Measurements from ENCODE around the gene ERN1.
"Not testable (repeated sequence)": the region's sequence is repeated elsewhere in the genome, so short reads cannot be mapped to it uniquely, and the experiment has no call there.

ERN1 gene

DNA sequence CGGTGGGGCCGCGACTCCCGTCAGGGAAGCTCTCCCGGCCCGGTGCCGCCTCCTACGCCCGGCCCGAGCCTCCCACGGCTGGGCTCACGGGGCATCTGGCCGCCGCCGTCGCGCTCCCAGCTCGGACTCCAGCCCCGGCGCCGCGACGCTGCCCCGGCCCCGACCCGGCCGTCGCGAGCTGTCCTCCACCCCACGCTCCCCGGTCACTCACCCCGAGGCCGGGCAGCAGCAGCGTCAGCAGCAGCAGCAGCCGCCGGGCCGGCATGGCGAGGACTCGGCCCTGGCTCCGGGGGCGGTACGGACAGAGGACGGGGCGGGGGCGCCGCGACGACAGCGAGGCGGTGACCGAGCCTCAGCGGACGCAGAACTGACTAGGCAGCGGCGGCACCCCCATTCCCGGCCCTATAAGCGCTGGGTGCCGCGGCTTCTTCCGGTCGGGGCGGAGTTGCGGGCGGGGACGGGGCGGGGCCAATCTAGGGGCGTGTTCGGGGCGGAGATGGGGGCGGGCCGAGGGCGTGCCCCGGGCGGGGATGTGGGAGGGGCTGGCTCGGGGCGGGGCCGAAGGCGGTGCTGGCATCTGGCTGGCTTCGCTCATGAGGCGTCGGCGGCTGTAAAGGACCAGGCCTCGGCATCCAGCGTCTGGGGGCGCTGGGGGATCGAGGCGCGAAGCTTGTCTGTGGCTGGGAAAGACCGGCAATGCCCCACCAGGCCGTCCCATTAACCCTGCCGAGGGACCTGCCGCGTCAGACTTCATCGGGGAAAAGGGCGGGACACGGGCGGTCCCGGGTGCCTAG, at the start of gene ERN1:
TSS of gene ERN1 (minus strand) at position 380 of the 794 bp plus-strand sequence. CDS start at position 265, 115 bp downstream.
- peak; percentile 86 to 88 for DNase-seq (ENCODE audit: low read depth in 2 of 2)

DNA sequence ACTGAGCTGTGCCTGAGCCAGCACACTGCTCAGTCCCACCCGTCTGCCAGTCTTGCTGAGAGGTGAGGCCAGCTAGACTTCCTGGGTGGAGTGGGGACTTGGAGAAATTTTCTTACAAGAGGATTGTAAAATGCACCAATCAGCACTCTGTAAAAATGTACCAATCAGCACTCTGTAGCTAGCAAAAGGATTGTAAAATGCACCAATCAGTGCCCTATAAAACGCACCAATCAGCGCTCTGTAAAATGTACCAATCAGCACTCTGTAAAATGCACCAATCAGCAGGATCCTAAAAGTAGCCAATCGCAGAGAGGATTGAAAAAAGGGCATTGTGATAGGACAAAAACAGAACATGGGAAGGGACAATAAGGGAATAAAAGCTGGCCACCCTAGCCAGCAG, 49.1 kb upstream of the ERN1 start:
- not testable (repeated sequence) for DNase-seq (ENCODE audit: low read depth in 2 of 2)

DNA sequence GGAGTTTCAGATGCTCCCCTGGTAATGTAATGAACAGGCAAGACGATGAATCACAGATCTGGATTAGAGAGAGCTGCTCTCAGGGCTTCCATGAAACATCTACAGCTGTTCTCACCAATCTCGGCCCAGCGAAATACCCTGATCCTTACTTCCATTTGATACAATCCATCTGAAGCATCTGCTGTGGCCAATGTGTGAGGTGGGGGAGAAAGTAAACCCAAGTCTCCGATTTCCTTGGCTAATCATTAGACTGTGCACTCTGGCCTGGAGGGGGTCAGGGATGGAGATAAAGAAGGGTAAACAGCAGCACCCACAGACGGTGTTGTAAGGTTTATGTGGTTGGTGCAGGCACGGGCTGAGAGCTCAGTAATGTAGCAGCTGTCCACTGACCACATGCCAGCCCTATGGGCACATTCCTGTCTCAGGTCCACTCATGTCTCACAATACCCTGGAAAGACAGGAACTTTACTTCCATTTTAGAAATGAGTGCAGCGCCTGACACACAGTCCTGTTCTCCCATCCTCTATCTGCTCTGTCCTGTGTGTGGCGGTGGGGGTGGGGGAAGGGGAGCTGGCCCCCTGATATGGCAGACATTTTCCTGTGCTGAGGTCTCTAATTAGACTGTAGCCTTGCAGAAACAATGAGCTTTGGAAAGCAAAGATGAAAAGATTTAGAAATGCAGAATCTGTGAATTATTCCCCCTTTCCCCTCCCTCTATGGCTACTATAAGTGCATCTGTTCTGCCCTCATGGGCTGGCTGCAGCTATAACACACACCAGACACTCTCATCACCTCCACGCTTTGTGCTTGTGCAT, 48.3 kb upstream of the ERN1 start:
- no peak for DNase-seq (ENCODE audit: low read depth in 2 of 2)

DNA sequence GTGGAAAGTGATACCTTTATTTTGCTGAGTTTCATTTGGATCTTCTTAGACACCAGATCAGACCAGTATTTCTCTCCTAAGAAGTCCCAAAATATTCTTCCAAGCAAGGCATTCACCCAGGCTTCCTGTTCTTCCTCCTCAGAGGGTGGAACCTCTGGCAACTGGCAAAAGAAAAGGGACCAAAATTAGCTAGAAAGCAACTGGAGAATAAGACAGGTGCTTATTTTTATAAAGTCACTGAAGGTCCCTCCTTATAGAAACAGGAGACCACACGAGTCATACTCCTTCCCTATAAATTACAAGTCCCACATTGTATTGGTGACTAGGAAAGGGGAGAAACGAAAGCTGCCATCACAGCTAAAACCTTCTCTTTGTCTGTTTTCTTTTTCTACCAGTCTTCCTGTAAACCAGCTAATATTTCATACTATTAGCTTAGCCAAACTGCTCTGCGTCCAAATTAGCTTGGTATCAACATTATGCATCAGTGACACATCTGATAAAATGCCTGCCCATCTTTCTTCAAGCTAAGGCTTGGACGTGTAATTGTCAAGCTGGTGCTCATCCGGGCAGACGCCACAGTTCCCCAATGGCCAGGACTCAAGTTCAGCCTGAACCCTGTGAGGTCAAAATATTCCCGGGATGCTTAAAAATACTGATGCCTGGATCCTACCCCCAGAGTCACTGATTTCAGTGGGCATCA, 47.5 kb upstream of the ERN1 start:
- DNase-seq (ENCODE audit: low read depth in 2 of 2) = no peak

DNA sequence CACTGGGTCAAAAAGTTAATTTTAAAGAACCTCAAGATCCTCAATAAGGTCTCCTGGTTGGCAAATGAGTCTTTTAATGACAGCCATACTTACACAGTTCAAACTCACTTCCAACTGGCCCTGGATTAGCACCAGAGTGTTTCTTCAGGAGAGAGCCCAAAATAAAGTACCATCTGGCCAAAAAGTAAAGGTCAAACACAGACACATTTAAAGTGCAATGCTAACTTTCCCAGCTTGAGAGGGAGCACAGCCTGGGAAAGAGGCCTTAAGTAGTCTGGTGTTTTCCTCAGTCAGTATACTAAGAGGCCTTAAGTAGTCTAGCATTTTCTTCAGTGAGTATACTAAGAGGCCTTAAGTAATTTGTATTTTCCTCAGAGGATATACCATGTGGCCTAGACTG, 46.6 kb upstream of the ERN1 start:
- no peak for DNase-seq (ENCODE audit: low read depth in 2 of 2)

DNA sequence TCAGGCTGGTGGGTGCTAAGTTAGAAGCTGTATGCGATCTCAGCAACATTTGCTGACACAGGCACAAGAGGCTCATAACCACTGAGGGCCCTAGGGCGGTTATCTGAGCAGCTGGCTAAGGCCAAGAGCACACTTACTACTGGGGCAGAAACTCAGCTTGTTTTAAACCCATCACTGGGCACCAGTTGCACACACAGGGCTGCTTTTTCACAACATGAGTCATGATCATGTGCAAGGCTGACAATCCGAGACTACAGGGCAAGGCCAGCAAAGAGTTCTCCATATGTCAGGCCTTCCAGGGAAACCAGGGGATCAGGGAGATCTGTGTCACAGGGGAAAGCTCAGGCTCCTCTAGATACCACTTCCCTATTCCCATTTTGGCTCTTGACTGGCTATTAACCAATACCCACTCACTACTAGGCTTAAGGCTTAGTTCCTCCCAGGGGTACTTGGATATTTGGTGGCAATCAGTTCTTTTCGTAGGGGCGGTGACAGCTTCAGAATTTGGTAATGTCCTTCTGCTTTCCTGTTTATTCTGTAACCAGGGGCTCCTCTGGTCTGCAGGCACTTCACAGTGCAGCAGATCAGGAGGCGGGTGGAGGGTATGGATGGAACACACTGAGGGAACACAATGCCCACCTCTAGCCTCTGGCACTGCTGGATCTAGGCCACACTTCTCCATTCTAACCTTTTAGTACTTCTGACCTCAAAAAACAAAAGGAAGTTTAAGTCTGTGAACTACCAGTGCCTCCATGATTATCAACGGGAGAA, 44.9 kb upstream of the ERN1 start:
- DNase-seq (ENCODE audit: low read depth in 2 of 2) = no peak

DNA sequence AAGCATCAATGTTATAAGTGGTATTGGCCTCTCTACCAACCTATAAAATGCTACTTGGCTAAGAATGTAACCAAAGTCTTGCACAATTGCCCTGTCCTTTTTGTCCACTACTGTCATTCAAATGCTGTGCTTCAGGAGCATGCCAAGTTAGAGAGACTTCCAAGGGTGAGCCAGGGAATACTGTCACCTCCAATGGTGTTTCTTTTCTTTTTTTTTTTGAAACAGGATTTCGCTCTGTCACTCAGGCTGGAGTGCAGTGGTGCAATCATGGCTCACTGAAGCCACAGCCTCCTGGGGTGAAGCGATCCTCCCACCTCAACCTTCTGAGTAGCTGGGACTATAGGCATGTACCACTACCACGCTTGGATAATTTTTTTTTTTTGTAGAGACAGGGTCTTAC, 43.7 kb upstream of the ERN1 start:
- no peak for DNase-seq (ENCODE audit: low read depth in 2 of 2)

DNA sequence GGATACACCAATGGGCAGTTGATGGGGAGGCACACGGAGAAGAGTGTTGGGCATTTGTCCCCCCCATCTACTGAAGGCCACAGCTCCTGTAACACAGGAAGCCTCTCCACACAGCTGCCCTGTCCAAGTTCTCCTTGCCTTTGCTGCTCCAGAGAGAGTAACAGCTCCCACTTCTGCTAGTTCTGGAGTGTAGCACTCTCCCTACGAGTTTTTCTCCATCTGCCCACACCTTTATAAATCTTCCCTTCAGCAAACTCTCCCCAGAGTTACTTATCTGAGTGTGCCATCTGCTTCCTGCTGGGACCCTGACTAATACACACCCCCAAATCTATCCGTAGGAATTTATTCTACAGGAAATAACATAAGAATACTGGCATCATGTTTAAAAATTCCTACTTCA, 42.6 kb upstream of the ERN1 start:
- DNase-seq (ENCODE audit: low read depth in 2 of 2) = no peak

DNA sequence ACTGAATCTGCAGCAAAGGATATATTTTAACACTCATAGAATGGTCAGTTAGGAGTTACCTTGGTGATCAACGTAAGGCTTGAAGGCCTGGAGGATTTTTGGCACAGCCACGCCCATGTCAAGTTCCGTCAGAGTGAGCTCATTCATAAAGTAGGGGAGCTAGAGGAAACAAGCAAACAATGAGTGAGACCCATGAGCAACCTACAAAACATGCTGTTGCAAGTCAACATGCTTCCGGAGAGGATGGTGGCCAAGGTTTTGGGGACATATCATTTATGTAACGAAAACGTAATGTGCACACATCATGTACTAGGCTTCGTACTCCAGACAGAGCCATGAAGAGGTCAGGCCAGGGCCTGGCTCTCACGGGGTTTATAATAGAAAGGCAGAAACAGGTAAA, 41.1 kb upstream of the ERN1 start:
- DNase-seq (ENCODE audit: low read depth in 2 of 2) = no peak

DNA sequence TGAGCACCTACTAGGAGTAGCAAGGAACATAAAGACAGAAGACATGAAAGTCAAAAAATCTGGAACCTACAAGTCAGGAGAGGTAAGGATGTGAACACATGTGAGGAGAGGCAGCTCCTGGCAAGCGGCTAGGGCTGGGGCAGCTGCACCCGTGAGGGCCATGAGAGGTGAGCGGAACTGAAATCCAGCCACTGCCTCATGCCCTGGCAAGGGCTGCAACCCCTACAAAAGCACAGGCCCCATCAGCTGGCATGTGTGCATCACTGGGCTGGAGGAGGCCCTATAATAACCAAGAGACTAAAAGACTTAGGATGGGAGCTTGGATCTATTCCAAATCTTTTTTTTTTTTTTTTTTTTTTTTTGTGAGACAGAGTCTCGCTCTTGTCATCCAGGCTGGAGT, 40.3 kb upstream of the ERN1 start:
- DNase-seq (ENCODE audit: low read depth in 2 of 2) = no peak

DNA sequence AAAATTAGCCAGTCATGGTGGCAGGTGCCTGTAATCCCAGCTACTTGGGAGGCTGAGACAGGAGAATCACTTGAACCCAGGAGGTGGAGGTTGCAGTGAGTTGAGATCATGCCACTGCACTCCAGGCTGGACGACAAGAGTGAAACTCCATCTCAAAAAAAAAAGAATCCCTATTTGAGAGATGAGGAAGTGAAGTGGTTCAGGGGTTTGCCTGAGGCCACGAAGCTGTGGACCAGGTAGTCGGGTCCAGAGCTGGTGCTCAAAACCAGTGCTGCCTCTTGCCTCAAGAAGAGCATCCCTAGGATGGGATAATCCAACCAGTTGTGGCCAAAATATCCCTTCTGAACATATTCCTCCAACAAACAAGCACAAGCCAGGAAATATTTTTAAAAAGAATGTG, 37.7 kb upstream of the ERN1 start:
- DNase-seq (ENCODE audit: low read depth in 2 of 2) = not testable (repeated sequence)

DNA sequence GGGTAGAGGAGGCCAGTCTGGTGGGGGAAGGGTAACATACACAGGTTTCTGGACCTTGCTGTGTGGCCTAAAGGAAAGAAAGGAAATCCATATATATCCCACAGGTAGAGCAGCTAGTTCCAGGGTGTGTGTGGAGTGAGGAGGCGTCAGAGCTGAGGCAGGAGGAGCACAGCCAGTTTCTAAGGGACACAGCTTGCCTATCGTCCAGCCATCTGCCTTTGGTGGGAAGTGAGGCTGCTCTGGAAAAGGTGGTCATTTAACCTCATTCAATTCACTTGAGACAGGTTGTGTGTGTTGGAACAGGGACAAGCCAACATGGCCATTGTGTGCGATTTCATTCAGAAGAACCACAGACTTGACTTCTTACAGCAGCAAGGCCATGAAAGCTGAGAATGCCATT, 36.9 kb upstream of the ERN1 start:
- DNase-seq (ENCODE audit: low read depth in 2 of 2) = no peak

DNA sequence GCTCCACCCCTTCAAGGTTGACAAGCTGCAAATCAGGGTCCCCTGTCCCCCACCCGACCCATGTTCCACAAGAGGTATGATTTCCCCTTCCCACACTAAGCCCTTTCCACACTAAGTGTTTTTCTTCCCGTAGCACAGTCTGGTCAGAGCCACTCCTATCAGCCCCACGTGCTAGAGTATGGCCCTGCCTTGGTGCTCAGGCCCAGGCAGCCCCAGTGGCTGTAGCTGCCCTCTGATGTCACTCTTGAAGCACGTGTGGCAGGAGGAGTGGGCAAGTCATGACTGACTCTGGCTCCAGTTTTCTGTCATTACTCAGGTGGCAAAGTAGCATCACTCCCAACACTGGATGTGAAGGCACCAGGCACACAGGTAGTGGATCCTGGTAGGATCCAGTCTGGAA, 35.4 kb upstream of the ERN1 start:
- no peak for DNase-seq (ENCODE audit: low read depth in 2 of 2)

DNA sequence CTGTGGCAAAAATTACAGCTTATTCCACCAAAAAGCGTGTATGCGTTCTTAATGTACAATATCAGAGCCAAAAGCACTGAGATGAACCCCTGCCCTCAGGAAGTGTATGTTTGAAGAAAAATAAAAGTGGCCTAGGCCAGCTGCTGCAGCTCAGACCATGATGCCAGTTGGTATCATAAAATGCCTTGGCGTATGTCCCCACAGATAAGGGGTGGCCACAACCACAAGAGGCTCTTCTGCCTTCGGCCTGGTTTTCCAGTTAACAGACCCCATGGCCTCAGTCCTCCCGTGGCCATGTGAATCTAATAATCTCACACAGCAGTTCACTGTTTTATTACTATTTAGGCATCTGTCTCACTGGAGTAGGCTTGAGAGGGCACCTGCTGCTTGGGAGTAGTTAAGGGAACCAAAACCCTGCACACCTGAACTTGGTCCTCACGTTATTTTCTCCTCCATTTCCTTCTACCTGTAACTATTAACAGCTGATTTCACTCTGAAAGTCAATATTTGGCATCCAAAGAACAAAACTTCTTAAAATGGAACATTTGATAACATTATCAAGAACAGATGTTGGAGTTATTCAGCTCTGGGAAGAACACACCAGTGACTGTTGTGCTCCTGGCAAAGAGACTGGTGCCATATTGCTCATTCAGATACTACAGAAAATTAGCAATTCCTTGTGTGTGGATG, 34.8 kb upstream of the ERN1 start:
- DNase-seq (ENCODE audit: low read depth in 2 of 2) = no peak

DNA sequence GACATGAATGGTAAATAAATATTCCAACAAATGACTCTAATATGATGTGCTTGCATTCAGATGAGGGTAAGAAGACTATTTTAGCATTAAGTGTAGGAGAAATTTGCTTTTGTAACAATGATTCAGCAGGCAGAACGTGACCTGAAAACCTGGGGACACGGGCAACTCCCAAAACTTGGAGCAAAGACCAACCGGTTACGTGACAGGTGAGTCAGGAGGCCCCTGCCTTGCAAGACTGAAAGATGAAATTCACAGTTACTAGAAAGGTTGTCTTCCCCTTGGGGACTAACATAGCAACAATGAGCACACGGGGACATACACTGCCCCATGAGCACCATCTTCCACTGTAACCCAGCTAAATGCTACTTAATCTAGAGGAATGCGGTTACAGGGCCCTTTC, 33.5 kb upstream of the ERN1 start:
- no peak for DNase-seq (ENCODE audit: low read depth in 2 of 2)

DNA sequence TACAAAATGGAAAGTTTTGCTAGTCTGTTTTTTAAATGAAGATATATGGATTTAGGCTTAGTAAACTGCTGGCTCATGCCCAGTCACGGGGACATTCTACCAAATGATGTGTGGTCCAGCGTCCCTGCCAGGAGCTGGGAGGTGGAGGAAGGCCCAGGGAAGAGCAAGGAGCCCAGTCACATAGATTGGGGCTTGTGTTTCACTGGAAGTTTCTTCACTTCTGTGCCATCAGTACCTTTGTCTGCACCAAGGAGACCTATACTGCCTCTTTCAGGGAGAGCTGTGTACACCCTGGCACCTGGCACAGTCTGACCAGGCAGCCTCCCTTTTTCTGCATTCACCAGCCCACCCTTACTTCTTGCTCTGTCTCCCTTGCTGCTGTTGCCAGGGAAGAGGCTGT, 32.6 kb upstream of the ERN1 start:
- no peak for DNase-seq (ENCODE audit: low read depth in 2 of 2)

DNA sequence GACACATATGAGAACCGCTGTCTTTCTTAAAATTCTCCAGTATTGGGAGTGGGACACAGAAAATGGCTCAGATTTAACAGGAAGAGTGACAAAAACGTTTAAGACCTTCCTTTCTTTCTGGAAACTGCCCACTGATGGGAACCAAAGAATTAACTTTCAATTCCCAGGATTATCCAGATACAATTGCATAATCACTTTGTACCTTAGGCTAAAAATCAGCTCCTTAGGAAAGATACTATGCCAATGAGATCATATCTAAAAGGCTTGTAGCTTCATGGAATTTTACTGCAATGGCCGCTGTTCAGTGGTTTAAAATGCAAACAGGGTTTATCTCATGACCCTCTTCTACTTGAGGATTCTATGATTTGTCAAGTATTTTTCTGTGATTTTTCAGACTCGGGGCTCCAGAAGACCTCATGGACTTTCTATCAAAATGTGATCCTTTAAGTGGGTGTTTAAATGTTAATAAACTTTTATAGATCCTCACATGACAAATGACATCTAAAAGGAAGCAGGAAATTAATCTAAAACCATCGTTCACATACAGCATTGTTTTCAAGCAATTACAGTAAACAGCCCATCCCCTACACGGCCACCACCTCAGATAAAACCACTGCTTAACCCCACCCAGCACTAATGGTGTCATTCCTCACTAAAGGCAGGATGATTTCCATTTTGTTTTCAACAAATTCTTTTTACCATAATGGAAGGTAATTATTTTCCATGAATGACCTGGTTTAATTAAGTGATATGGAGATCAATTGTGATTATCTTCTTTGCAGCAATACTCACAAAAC, 31.6 kb upstream of the ERN1 start:
- DNase-seq (ENCODE audit: low read depth in 2 of 2) = no peak

DNA sequence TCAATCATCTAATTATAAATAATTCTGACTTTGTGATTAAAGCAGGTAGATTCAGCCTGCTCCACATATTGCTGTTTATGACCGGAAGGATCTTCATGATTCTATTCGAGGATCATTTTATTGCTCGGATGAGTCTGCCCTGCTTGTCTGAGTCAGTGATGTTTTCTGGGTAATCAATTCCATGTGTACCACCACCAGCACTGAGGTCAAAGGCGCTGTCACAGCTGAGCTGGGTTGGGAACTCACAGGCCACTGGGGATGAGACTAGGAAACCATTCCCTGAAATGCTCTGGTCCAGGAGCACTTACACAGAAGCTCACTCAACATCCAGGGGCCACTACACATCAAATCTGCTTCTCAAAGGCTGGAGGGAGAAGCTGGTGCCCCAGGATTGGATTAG, 30.4 kb upstream of the ERN1 start:
- DNase-seq (ENCODE audit: low read depth in 2 of 2) = no peak

DNA sequence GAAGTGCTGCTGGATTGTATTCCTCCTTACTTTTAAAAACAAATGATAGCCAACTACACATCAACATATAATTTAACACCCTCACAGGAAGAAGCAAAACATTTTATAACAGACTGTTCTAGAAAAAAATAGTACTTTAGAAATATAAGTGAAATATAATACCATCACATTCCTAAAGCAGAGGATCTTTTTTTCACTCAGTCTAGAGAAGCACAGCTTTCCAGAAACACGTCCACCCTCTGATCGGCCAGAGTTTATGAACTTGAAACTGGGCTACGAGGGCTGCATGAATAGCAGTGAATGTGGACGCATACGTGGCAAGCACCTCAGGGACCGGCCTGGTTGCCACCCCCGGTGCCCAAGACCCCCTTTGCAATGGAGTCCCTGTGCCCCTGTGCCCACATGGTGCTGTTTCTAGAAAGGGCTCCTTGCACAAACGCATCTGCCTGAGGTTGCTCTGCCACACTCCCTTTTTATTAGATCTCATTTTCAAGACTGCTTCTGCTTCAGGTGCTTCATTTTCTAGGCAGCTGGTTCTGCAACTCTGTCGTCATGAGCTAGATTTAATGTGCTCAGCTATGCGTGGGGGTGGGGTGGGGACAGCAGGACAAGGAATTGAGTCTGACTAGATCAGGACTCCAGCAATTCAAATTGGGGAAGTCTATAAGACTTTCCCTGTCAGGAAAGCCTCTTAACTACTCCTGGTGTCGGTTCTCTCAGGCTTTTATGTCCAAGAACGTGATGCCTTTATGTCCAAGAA, 29.1 kb upstream of the ERN1 start:
- no peak for DNase-seq (ENCODE audit: low read depth in 2 of 2)

DNA sequence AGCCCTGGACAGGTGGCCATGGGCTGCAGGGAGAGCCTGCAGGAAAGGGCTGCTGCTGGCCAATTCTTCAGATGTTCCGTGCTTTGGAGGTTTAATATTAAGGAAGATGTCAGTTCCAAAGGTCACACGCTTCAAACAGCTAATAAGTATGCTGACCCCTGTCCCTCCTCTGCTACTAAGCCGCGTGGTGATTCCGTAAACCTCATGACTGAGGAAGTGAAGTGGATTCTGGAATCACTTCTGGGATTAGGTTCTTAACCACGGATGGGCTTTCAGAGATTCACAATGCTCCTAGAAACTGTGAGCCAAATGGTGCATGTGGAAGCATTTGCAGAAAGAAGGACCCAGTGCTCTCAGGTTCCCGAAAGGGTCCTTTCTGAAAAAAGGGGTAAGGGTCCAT, 28.5 kb upstream of the ERN1 start:
- no peak for DNase-seq (ENCODE audit: low read depth in 2 of 2)

Measured in stimulated activated CD8-positive, alpha-beta memory T cell treated with anti-CD3 and anti-CD28 coated beads, Interleukin-7, amount 100 ng/mL, for 4 hours (primary cell).